OCI-LY1 (cell line): ENCODE measurements around the gene PALS1.
"Not testable (repeated sequence)": the region's sequence is repeated elsewhere in the genome, so short reads cannot be mapped to it uniquely, and the experiment has no call there.

ENCODE experiments used
- EZH2 ChIP-seq: fragments of 200-600 bp; sonication (generic), shearing (Covaris generic); IDR thresholded peaks from 2 replicates; pipeline ENCODE4 v1.8.0; 2017; ENCODE audit warnings: borderline replicate concordance, mixed run types, mild to moderate bottlenecking, antibody characterized with exemption, low read length, moderate library complexity, mixed read lengths
- TF ChIP-seq, protein P1 (sequence below): fragments of 200-600 bp; sonication (generic), shearing (Covaris generic); IDR thresholded peaks from 2 replicates; pipeline ENCODE4 v1.5.1; 2017; ENCODE audit warnings: mild to moderate bottlenecking, antibody characterized with exemption, low read length, moderate library complexity, mixed read lengths

DNA sequence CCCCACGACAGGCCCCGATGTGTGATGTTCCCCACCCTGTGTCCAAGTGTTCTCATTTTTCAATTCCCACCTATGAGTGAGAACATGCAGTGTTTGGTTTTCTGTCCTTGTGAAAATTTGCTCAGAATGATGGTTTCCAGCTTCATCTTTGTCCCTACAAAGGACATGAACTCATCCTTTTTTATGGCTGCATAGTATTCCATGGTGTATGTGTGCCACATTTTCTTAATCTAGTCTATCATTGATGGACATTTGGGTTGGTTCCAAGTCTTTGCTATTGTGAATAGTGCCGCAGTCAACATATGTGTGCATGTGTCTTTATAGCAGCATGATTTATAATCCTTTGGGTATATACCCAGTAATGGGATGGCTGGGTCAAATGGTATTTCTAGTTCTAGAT is 32.0 kb downstream of the PALS1 start:
- TF ChIP-seq, protein P1, sequence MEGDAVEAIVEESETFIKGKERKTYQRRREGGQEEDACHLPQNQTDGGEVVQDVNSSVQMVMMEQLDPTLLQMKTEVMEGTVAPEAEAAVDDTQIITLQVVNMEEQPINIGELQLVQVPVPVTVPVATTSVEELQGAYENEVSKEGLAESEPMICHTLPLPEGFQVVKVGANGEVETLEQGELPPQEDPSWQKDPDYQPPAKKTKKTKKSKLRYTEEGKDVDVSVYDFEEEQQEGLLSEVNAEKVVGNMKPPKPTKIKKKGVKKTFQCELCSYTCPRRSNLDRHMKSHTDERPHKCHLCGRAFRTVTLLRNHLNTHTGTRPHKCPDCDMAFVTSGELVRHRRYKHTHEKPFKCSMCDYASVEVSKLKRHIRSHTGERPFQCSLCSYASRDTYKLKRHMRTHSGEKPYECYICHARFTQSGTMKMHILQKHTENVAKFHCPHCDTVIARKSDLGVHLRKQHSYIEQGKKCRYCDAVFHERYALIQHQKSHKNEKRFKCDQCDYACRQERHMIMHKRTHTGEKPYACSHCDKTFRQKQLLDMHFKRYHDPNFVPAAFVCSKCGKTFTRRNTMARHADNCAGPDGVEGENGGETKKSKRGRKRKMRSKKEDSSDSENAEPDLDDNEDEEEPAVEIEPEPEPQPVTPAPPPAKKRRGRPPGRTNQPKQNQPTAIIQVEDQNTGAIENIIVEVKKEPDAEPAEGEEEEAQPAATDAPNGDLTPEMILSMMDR = not testable (repeated sequence)
- TF ChIP-seq EZH2 = not testable (repeated sequence)
